Activated CD4-positive, alpha-beta T cell treated with anti-CD3 and anti-CD28 coated beads, Interleukin-2, amount 10 ng/mL, durations not matched to agents 7 days and 5 days (primary cell): ENCODE results near the gene SLC9A1. TPM values are rescaled to one million over a fixed set of nuclear protein-coding genes. Genes with fewer than 3 reads are reported as not detected.

Experiments
- CTCF ChIA-PET: fragments of 350-600 bp; sonication (Branson Sonifier 250); formaldehyde crosslinking; loops from one replicate; lab custom pipeline; 2021; ENCODE audit warnings: antibody characterized with exemption; lab: Charles Lee
- POLR2A ChIA-PET: fragments of 350-600 bp; sonication (Branson Sonifier 250); formaldehyde crosslinking; loops from one replicate; lab custom pipeline; 2021; ENCODE audit warnings: antibody characterized with exemption; lab: Charles Lee
- DNase-seq: peaks from one replicate; pipeline ENCODE4 v3.0.0-alpha.2; 2020
- H3K27ac Mint-ChIP-seq: one replicate; pipeline ENCODE4 v1.8.0; 2021; ENCODE audit warnings: mild to moderate bottlenecking, moderate library complexity, mixed read lengths
- H3K27me3 Mint-ChIP-seq: one replicate; pipeline ENCODE4 v1.8.0; 2021; ENCODE audit warnings: mixed read lengths
- H3K36me3 Mint-ChIP-seq: one replicate; pipeline ENCODE4 v1.8.0; 2021; ENCODE audit warnings: low read depth, mixed read lengths
- H3K4me1 Mint-ChIP-seq: one replicate; pipeline ENCODE4 v1.8.0; 2021; ENCODE audit warnings: mixed read lengths
- H3K4me3 Mint-ChIP-seq: one replicate; pipeline ENCODE4 v1.8.0; 2021; ENCODE audit warnings: mild to moderate bottlenecking, moderate library complexity, mixed read lengths
- H3K9me3 Mint-ChIP-seq: one replicate; pipeline ENCODE4 v1.8.0; 2021; ENCODE audit warnings: mixed read lengths
- total RNA-seq, 2 experiments: library from RNA; stranded (reverse); gene quantifications; one replicate each; pipeline ENCODE4 v1.2.3, GENCODE V29; 2021

SLC9A1 gene
- total RNA-seq, 2 experiments from 2014 or later, result 24.8 to 32.4 TPM

GRCh38 chr1:27163093-27163492, 8.2 kb upstream of the SLC9A1 start:
- Mint-ChIP-seq H3K4me1 (peaks cover 12% of the 10 kb centered on the region), H3K27ac (no peak overlapping the region), H3K9me3 (no peaks in the 10 kb centered on the region), H3K27me3 (no peaks in the 10 kb centered on the region), H3K4me3 (no peak overlapping the region), H3K36me3 (no peaks in the 10 kb centered on the region)
- ChIA-PET CTCF (interaction anchor here (0.7 to 2.3 kb wide), 3 partner anchors 9 to 123 kb away, joined by 3 to 11 read pairs (median 3); partner anchors contain the start of gene SLC9A1), POLR2A (no interaction called here)
- no peak for DNase-seq

- H3K9me3 Mint-ChIP-seq, result no peaks in the 10 kb centered on the region
- ChIA-PET POLR2A (no interaction called here), CTCF (interaction anchor here (0.5 to 0.6 kb wide), 2 partner anchors 83 to 173 kb away, joined by 3 read pairs; no protein-coding TSS in a partner anchor)
- DNase-seq, result no peak
- H3K4me3 Mint-ChIP-seq, result no peak overlapping the region
- no peaks in the 10 kb centered on the region for H3K27me3 Mint-ChIP-seq
- peaks cover 12% of the 10 kb centered on the region for H3K4me1 Mint-ChIP-seq
- no peaks in the 10 kb centered on the region for H3K36me3 Mint-ChIP-seq
- H3K27ac Mint-ChIP-seq, result peak overlapping the region; percentile 84
Measured at GRCh38 chr1:27162090-27162489, 7.2 kb upstream of the SLC9A1 start.

- ChIA-PET POLR2A (no interaction called here), CTCF (interaction anchor here (0.5 kb wide), 1 partner anchor 84 kb away, joined by 3 read pairs; no protein-coding TSS in a partner anchor)
- Mint-ChIP-seq H3K27ac (peak overlapping the region; percentile 84), H3K4me1 (peaks cover 12% of the 10 kb centered on the region), H3K27me3 (no peaks in the 10 kb centered on the region), H3K4me3 (no peak overlapping the region), H3K36me3 (no peaks in the 10 kb centered on the region), H3K9me3 (no peaks in the 10 kb centered on the region)
- peak; percentile 34 for DNase-seq
Measured at GRCh38 chr1:27161594-27161993, 6.7 kb upstream of the SLC9A1 start.

- Mint-ChIP-seq H3K27me3 (no peaks in the 10 kb centered on the region), H3K9me3 (peaks cover 2% of the 10 kb centered on the region), H3K4me1 (peaks cover 47% of the 10 kb centered on the region), H3K4me3 (no peak overlapping the region), H3K27ac (no peak overlapping the region), H3K36me3 (peaks cover 7% of the 10 kb centered on the region)
- CTCF ChIA-PET, result interaction anchor here (1.9 kb wide), 2 partner anchors 14 to 42 kb away, joined by 5 to 6 read pairs; no protein-coding TSS in a partner anchor
- POLR2A ChIA-PET, result no interaction called here
- no peak for DNase-seq
Measured at GRCh38 chr1:27157194-27157593, 2.3 kb upstream of the SLC9A1 start.

DNA sequence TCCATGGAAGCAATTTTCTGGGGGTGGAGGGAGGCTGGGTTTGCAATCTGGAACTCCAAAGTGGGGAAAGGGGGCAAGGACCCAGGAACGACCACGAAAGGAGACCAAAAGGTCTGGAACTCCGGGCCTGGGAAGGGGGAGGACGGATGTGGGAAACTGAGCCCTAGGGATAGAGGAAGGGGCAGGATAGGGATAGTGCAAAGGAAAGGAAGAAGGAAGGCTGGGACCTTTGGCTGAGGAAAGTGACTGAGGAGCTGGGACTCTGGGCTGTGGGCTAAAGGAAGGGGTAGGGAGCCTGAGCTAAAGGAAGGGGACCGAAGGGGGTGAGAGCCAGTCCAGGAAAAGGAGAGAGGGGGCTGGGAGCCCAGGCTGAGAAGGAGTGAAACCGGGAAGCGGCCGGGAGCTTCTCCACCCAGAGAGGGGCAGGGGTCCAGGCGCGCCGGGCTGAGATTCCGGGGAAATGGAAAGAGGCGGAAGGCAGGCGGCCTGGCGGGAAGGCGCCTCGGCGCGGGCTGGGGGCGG, 395 bp downstream of the SLC9A1 start:
- DNase-seq, result no peak
- Mint-ChIP-seq H3K9me3 (peaks cover 2% of the 10 kb centered on the region), H3K4me3 (peak overlapping the region; percentile 88), H3K27me3 (no peaks in the 10 kb centered on the region), H3K4me1 (peaks cover 47% of the 10 kb centered on the region), H3K27ac (peak overlapping the region; percentile 89), H3K36me3 (peaks cover 9% of the 10 kb centered on the region)
- ChIA-PET CTCF (interaction anchor here (0.5 to 6.4 kb wide), 27 partner anchors 10 to 607 kb away, joined by 3 to 76 read pairs (median 4); partner anchors contain the start of genes NUDC and TRNP1), POLR2A (interaction anchor here (0.5 to 1.4 kb wide), 6 partner anchors 9 to 604 kb away, joined by 3 to 7 read pairs (median 4); no protein-coding TSS in a partner anchor)

DNA sequence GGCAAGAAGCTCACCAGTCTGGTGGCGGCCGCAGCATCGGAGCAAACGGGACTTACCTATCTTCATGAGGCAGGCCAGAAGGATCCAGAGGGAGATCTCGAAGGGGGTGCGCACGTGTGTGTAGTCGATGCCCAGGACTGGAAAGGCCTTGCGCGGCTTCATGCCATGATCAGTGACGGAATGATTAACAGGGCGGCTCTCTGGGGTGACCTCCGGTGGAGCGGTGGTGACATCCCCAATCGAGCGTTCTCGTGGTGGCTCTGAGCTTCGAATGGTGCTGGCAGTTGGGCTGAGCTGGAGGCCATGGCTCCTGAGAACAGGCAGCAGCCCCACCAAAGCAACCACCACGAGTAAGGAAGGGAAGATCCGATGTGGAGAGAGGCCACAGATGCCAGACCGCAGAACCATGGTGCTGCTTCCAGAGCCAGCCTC, 982 bp downstream of the SLC9A1 start:
- DNase-seq, result no peak
- H3K27me3 Mint-ChIP-seq, result no peaks in the 10 kb centered on the region
- H3K36me3 Mint-ChIP-seq, result peaks cover 9% of the 10 kb centered on the region
- H3K9me3 Mint-ChIP-seq, result peaks cover 2% of the 10 kb centered on the region
- ChIA-PET CTCF (interaction anchor here (0.5 to 6.4 kb wide), 11 partner anchors 10 to 395 kb away, joined by 3 to 76 read pairs (median 4); partner anchors contain the start of gene TRNP1), POLR2A (interaction anchor here (0.5 to 1.4 kb wide), 2 partner anchors 17 to 20 kb away, joined by 3 read pairs; no protein-coding TSS in a partner anchor)
- H3K4me3 Mint-ChIP-seq, result peak overlapping the region; percentile 88
- H3K27ac Mint-ChIP-seq, result peak overlapping the region; percentile 89
- peaks cover 53% of the 10 kb centered on the region for H3K4me1 Mint-ChIP-seq

- H3K27ac Mint-ChIP-seq, result peak overlapping the region; percentile 89
- H3K36me3 Mint-ChIP-seq, result peaks cover 9% of the 10 kb centered on the region
- peaks cover 55% of the 10 kb centered on the region for H3K4me1 Mint-ChIP-seq
- ChIA-PET POLR2A (no interaction called here), CTCF (interaction anchor here (0.6 to 6.4 kb wide), 5 partner anchors 10 to 1296 kb away, joined by 3 to 76 read pairs (median 6); no protein-coding TSS in a partner anchor)
- H3K9me3 Mint-ChIP-seq, result peaks cover 2% of the 10 kb centered on the region
- H3K4me3 Mint-ChIP-seq, result peak overlapping the region; percentile 88
- no peaks in the 10 kb centered on the region for H3K27me3 Mint-ChIP-seq
- DNase-seq, result no peak
Measured at GRCh38 chr1:27153549-27153886, 1.4 kb downstream of the SLC9A1 start.

DNA sequence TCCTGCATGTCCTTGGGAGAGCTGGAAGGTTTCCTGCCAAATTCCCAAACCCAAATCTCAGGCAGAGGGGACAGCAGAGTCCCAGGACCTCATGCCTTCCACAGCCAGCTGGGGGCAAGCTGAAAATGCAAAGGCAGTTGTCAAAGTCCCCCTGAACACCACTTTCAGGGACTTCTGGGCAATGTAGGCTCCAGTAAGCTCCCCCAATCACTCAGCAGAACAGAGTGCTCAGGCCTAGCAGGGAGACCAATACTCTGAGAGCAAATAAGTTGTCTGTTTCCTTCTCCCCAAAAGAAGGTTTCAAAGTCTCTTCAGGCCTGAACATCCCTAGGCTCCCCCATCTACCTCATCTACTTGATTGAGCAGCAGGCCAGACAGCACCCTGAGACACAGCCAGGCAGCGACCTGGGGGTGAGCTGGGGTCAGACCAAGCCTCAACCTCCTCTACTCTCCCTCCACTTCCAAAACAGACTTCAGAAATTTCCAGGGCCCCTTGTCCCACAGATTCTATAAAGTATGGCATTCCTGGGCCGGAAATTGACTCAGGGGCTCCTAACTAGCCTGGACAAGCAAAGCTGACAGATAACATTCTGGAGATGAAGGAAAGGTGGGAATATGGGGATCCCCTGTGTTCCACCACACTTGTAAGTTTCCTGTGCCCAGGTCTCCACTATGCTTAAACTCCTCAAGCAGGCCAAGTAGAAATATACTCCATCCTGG, 1.9 kb downstream of the SLC9A1 start:
- Mint-ChIP-seq H3K36me3 (peaks cover 9% of the 10 kb centered on the region), H3K4me3 (peak overlapping the region; percentile 88), H3K27me3 (no peaks in the 10 kb centered on the region), H3K9me3 (peaks cover 2% of the 10 kb centered on the region), H3K27ac (peak overlapping the region; percentile 89), H3K4me1 (peaks cover 57% of the 10 kb centered on the region)
- DNase-seq, result no peak
- ChIA-PET CTCF (interaction anchor here (0.6 to 6.4 kb wide), 5 partner anchors 10 to 1296 kb away, joined by 3 to 76 read pairs (median 4); no protein-coding TSS in a partner anchor), POLR2A (interaction anchor here (1.0 kb wide), 1 partner anchor 12 kb away, joined by 3 read pairs; no protein-coding TSS in a partner anchor)

GRCh38 chr1:27152004-27152828, 2.7 kb downstream of the SLC9A1 start:
- POLR2A ChIA-PET, result interaction anchor here (1.0 kb wide), 1 partner anchor 11 kb away, joined by 3 read pairs; no protein-coding TSS in a partner anchor
- H3K4me3 Mint-ChIP-seq, result peak overlapping the region; percentile 88
- H3K4me1 Mint-ChIP-seq, result peaks cover 58% of the 10 kb centered on the region
- peaks cover 2% of the 10 kb centered on the region for H3K9me3 Mint-ChIP-seq
- no peaks in the 10 kb centered on the region for H3K27me3 Mint-ChIP-seq
- DNase-seq, result no peak
- H3K27ac Mint-ChIP-seq, result peak overlapping the region; percentile 19
- CTCF ChIA-PET, result interaction anchor here (0.6 to 6.4 kb wide), 5 partner anchors 9 to 235 kb away, joined by 3 to 76 read pairs (median 4); no protein-coding TSS in a partner anchor
- H3K36me3 Mint-ChIP-seq, result peaks cover 9% of the 10 kb centered on the region

DNA sequence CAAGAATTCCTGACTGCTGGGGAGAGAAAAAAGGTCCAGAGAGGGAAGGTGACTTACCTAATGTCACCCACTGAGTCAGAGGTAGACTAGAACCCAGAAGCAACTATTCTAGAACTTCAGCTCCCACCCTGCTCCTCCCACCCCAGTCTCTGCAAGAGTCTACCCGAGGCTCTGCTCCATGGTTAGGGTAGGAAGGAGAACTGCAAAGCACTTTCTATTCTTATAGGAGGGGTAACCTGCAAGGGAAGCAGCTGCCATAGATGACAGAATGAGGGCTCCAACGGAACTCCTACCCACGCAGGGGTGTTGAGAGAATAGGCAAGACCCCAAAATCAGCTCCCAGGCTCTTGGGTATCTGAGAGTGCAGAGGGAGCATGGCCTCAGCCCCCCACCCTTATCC, 4.3 kb downstream of the SLC9A1 start:
- H3K27ac Mint-ChIP-seq, result no peak overlapping the region
- POLR2A ChIA-PET, result no interaction called here
- H3K4me3 Mint-ChIP-seq, result no peak overlapping the region
- CTCF ChIA-PET, result interaction anchor here (1.5 to 6.4 kb wide), 2 partner anchors 8 to 41 kb away, joined by 3 to 76 read pairs; no protein-coding TSS in a partner anchor
- H3K4me1 Mint-ChIP-seq, result peaks cover 53% of the 10 kb centered on the region
- no peaks in the 10 kb centered on the region for H3K27me3 Mint-ChIP-seq
- DNase-seq, result no peak
- peaks cover 9% of the 10 kb centered on the region for H3K36me3 Mint-ChIP-seq
- peaks cover 2% of the 10 kb centered on the region for H3K9me3 Mint-ChIP-seq

DNA sequence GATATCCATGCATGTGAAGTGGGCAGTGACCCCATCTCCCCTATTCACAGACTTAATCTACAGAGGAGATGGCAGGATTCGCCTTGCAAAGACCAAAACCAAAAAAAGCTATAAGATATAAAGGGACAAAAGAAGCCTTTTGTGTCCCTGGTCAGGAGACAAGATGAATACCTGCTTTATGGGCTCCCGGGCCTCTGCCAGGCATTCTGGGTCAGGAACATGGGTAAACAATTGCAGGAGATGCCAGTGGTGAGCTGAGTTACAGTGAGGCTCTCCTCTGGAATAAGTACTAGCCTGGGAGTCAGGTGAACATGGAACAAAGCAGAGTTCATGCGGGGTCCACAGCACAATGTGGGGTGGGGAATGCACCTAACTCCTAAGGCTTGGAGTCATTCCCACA, 4.7 kb downstream of the SLC9A1 start:
- Mint-ChIP-seq H3K27me3 (no peaks in the 10 kb centered on the region), H3K4me1 (peaks cover 48% of the 10 kb centered on the region), H3K4me3 (no peak overlapping the region), H3K36me3 (peaks cover 10% of the 10 kb centered on the region), H3K9me3 (no peaks in the 10 kb centered on the region), H3K27ac (no peak overlapping the region)
- DNase-seq, result no peak
- CTCF ChIA-PET, result interaction anchor here (0.6 to 6.4 kb wide), 3 partner anchors 7 to 71 kb away, joined by 3 to 76 read pairs (median 3); no protein-coding TSS in a partner anchor
- POLR2A ChIA-PET, result no interaction called here

DNA sequence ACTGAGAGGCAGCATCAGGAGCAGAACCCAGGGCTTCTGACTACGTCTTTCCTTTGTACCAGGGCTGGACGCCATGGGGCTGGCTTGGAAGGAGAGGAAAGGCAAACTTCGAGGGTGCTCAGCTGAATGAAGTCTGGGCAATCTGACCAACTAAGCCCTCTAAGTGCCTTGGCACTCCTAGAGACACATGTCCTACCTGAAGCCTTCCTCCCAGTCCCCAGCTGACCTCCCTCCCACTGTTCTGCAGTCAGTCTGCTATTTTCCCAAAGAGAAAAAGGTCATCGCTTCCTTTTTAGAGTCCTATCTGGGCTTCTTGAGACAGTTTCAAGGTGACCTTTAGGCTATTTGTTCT, 5.2 kb downstream of the SLC9A1 start:
- Mint-ChIP-seq H3K27me3 (no peaks in the 10 kb centered on the region), H3K4me3 (no peak overlapping the region), H3K36me3 (peaks cover 13% of the 10 kb centered on the region), H3K27ac (no peak overlapping the region), H3K9me3 (no peaks in the 10 kb centered on the region), H3K4me1 (peaks cover 47% of the 10 kb centered on the region)
- no peak for DNase-seq
- ChIA-PET POLR2A (no interaction called here), CTCF (interaction anchor here (0.6 to 6.4 kb wide), 5 partner anchors 7 to 105 kb away, joined by 3 to 76 read pairs (median 3); no protein-coding TSS in a partner anchor)
